ENCODE data around the gene AJM1.

Gene AJM1

GRCh38 chr9:136856541-136857141, 14.4 kb downstream of the AJM1 start:
- Histone ChIP-seq H2BK5ac (ENCODE audit: low read length) (no peak overlapping the region), H2BK120ac (ENCODE audit: low read depth, low read length) (no peak overlapping the region), H2BK15ac (ENCODE audit: low read length) (no peak overlapping the region), H3K9ac (ENCODE audit: low read depth, low read length, poor library complexity) (peak overlapping the region; percentile 72), H3K23ac (ENCODE audit: low read depth, low read length, poor library complexity) (no peak overlapping the region), H3K27me3 (ENCODE audit: control insufficient read depth in 3 of 3, insufficient read depth in 3 of 3, low read depth in 1 of 3, low read length in 3 of 3) (no peaks in the 10 kb centered on the region), H3K9me3 (replicated peaks in 1 of 2; ENCODE audit: control insufficient read depth in 2 of 2, insufficient read depth in 1 of 2, low read depth in 1 of 2, low read length in 2 of 2) (no peaks in the 10 kb centered on the region), H3K4me3 (ENCODE audit: low read length in 2 of 2) (no peak overlapping the region), H3K27ac (replicated peaks; ENCODE audit: low read length) (no peak overlapping the region), H2BK12ac (ENCODE audit: low read length) (no peak overlapping the region), H2AFZ (ENCODE audit: low read length) (no peak overlapping the region), H3K18ac (ENCODE audit: low read length) (no peak overlapping the region), H2AK5ac (ENCODE audit: low read depth, low read length) (no peak overlapping the region), H4K91ac (ENCODE audit: low read depth, low read length, poor library complexity) (no peak overlapping the region), H3K14ac (ENCODE audit: low read length) (peak overlapping the region; percentile 17), H3K4ac (ENCODE audit: low read length) (peak overlapping the region; percentile 23), H3K4me1 (ENCODE audit: control insufficient read depth in 2 of 2, insufficient read depth in 1 of 2, low read depth in 1 of 2, low read length in 2 of 2) (no peaks in the 10 kb centered on the region), H3K4me2 (ENCODE audit: insufficient read depth, low read length, poor library complexity, severe bottlenecking) (no peak overlapping the region), H4K8ac (ENCODE audit: low read depth, low read length) (no peak overlapping the region), H3K79me1 (ENCODE audit: low read depth, low read length) (peaks cover 12% of the 10 kb centered on the region), H3K36me3 (replicated peaks in 1 of 2; ENCODE audit: control insufficient read depth in 2 of 2, insufficient read depth in 2 of 2, low read length in 2 of 2) (peaks cover 14 to 38% of the 10 kb centered on the region in 2 donors)
- no peak for DNase-seq (ENCODE audit: low spot score)
- no CpG with 5 or more reads among the region's 14 CpGs for WGBS, 2 donors (ENCODE audit: extremely low coverage in 2 of 2, insufficient read length in 2 of 2, insufficient replicate concordance in 1 of 2)

GRCh38 chr9:136857166-136857565, 14.9 kb downstream of the AJM1 start:
- DNase-seq (ENCODE audit: low spot score) = no peak
- Histone ChIP-seq H3K79me1 (ENCODE audit: low read depth, low read length) (peaks cover 16% of the 10 kb centered on the region), H4K91ac (ENCODE audit: low read depth, low read length, poor library complexity) (no peak overlapping the region), H3K27ac (replicated peaks; ENCODE audit: low read length) (no peak overlapping the region), H3K4me3 (ENCODE audit: low read length in 2 of 2) (no peak overlapping the region), H3K9me3 (replicated peaks in 1 of 2; ENCODE audit: control insufficient read depth in 2 of 2, insufficient read depth in 1 of 2, low read depth in 1 of 2, low read length in 2 of 2) (no peaks in the 10 kb centered on the region), H3K23ac (ENCODE audit: low read depth, low read length, poor library complexity) (no peak overlapping the region), H2BK12ac (ENCODE audit: low read length) (no peak overlapping the region), H3K4ac (ENCODE audit: low read length) (no peak overlapping the region), H2BK5ac (ENCODE audit: low read length) (no peak overlapping the region), H3K4me1 (ENCODE audit: control insufficient read depth in 2 of 2, insufficient read depth in 1 of 2, low read depth in 1 of 2, low read length in 2 of 2) (no peaks in the 10 kb centered on the region), H3K9ac (ENCODE audit: low read depth, low read length, poor library complexity) (peak overlapping the region; percentile 72), H2BK120ac (ENCODE audit: low read depth, low read length) (no peak overlapping the region), H3K18ac (ENCODE audit: low read length) (no peak overlapping the region), H2AFZ (ENCODE audit: low read length) (no peak overlapping the region), H3K4me2 (ENCODE audit: insufficient read depth, low read length, poor library complexity, severe bottlenecking) (no peak overlapping the region), H2AK5ac (ENCODE audit: low read depth, low read length) (no peak overlapping the region), H3K27me3 (ENCODE audit: control insufficient read depth in 3 of 3, insufficient read depth in 3 of 3, low read depth in 1 of 3, low read length in 3 of 3) (no peaks in the 10 kb centered on the region), H3K36me3 (replicated peaks in 1 of 2; ENCODE audit: control insufficient read depth in 2 of 2, insufficient read depth in 2 of 2, low read length in 2 of 2) (peaks cover 18 to 38% of the 10 kb centered on the region in 2 donors), H3K14ac (ENCODE audit: low read length) (peak overlapping the region; percentile 17), H2BK15ac (ENCODE audit: low read length) (no peak overlapping the region), H4K8ac (ENCODE audit: low read depth, low read length) (no peak overlapping the region)
- WGBS, 2 donors (ENCODE audit: extremely low coverage in 2 of 2, insufficient read length in 2 of 2, insufficient replicate concordance in 1 of 2) = no CpG with 5 or more reads among the region's 19 CpGs

GRCh38 chr9:136857581-136858412, 15.5 kb downstream of the AJM1 start:
- H2BK15ac ChIP-seq (ENCODE audit: low read length) = no peak overlapping the region
- H3K4me2 ChIP-seq (ENCODE audit: insufficient read depth, low read length, poor library complexity, severe bottlenecking) = no peak overlapping the region
- no CpG with 5 or more reads among the region's 29 CpGs for WGBS, 2 donors (ENCODE audit: extremely low coverage in 2 of 2, insufficient read length in 2 of 2, insufficient replicate concordance in 1 of 2)
- H2BK120ac ChIP-seq (ENCODE audit: low read depth, low read length) = no peak overlapping the region
- no peak overlapping the region for H3K14ac ChIP-seq (ENCODE audit: low read length)
- peaks cover 24 to 41% of the 10 kb centered on the region in 2 donors for H3K36me3 ChIP-seq (replicated peaks in 1 of 2; ENCODE audit: control insufficient read depth in 2 of 2, insufficient read depth in 2 of 2, low read length in 2 of 2)
- H3K9ac ChIP-seq (ENCODE audit: low read depth, low read length, poor library complexity) = no peak overlapping the region
- H2BK5ac ChIP-seq (ENCODE audit: low read length) = peak overlapping the region; percentile 93
- peak overlapping the region; percentile 48 for H4K8ac ChIP-seq (ENCODE audit: low read depth, low read length)
- H2AFZ ChIP-seq (ENCODE audit: low read length) = no peak overlapping the region
- peak overlapping the region; percentile 96 for H3K23ac ChIP-seq (ENCODE audit: low read depth, low read length, poor library complexity)
- H3K4me1 ChIP-seq (ENCODE audit: control insufficient read depth in 2 of 2, insufficient read depth in 1 of 2, low read depth in 1 of 2, low read length in 2 of 2) = no peaks in the 10 kb centered on the region
- peaks cover 19% of the 10 kb centered on the region for H3K79me1 ChIP-seq (ENCODE audit: low read depth, low read length)
- no peaks in the 10 kb centered on the region for H3K9me3 ChIP-seq (replicated peaks in 1 of 2; ENCODE audit: control insufficient read depth in 2 of 2, insufficient read depth in 1 of 2, low read depth in 1 of 2, low read length in 2 of 2)
- DNase-seq (ENCODE audit: low spot score) = no peak
- H3K4me3 ChIP-seq (ENCODE audit: low read length in 2 of 2) = no peak overlapping the region
- no peaks in the 10 kb centered on the region for H3K27me3 ChIP-seq (ENCODE audit: control insufficient read depth in 3 of 3, insufficient read depth in 3 of 3, low read depth in 1 of 3, low read length in 3 of 3)
- no peak overlapping the region for H2AK5ac ChIP-seq (ENCODE audit: low read depth, low read length)
- H3K18ac ChIP-seq (ENCODE audit: low read length) = no peak overlapping the region
- H2BK12ac ChIP-seq (ENCODE audit: low read length) = no peak overlapping the region
- no peak overlapping the region for H3K27ac ChIP-seq (replicated peaks; ENCODE audit: low read length)
- peak overlapping the region; percentile 79 for H4K91ac ChIP-seq (ENCODE audit: low read depth, low read length, poor library complexity)
- H3K4ac ChIP-seq (ENCODE audit: low read length) = no peak overlapping the region

- H3K14ac ChIP-seq (ENCODE audit: low read length) = no peak overlapping the region
- no peak overlapping the region for H2AFZ ChIP-seq (ENCODE audit: low read length)
- no peak overlapping the region for H2AK5ac ChIP-seq (ENCODE audit: low read depth, low read length)
- peaks cover 31 to 47% of the 10 kb centered on the region in 2 donors for H3K36me3 ChIP-seq (replicated peaks in 1 of 2; ENCODE audit: control insufficient read depth in 2 of 2, insufficient read depth in 2 of 2, low read length in 2 of 2)
- H3K79me1 ChIP-seq (ENCODE audit: low read depth, low read length) = peaks cover 24% of the 10 kb centered on the region
- no peak overlapping the region for H2BK15ac ChIP-seq (ENCODE audit: low read length)
- no peak overlapping the region for H3K4ac ChIP-seq (ENCODE audit: low read length)
- peak overlapping the region; percentile 93 for H2BK5ac ChIP-seq (ENCODE audit: low read length)
- peak overlapping the region; percentile 20 for H3K23ac ChIP-seq (ENCODE audit: low read depth, low read length, poor library complexity)
- H2BK120ac ChIP-seq (ENCODE audit: low read depth, low read length) = no peak overlapping the region
- no peaks in the 10 kb centered on the region for H3K4me1 ChIP-seq (ENCODE audit: control insufficient read depth in 2 of 2, insufficient read depth in 1 of 2, low read depth in 1 of 2, low read length in 2 of 2)
- no peak overlapping the region for H3K9ac ChIP-seq (ENCODE audit: low read depth, low read length, poor library complexity)
- no peak overlapping the region for H4K91ac ChIP-seq (ENCODE audit: low read depth, low read length, poor library complexity)
- no peak overlapping the region for H3K4me3 ChIP-seq (ENCODE audit: low read length in 2 of 2)
- no peak overlapping the region for H3K18ac ChIP-seq (ENCODE audit: low read length)
- no peak overlapping the region for H4K8ac ChIP-seq (ENCODE audit: low read depth, low read length)
- H3K9me3 ChIP-seq (replicated peaks in 1 of 2; ENCODE audit: control insufficient read depth in 2 of 2, insufficient read depth in 1 of 2, low read depth in 1 of 2, low read length in 2 of 2) = no peaks in the 10 kb centered on the region
- no peak for DNase-seq (ENCODE audit: low spot score)
- WGBS, 2 donors (ENCODE audit: extremely low coverage in 2 of 2, insufficient read length in 2 of 2, insufficient replicate concordance in 1 of 2) = no CpG with 5 or more reads among the region's 15 CpGs
- H3K4me2 ChIP-seq (ENCODE audit: insufficient read depth, low read length, poor library complexity, severe bottlenecking) = no peak overlapping the region
- H3K27me3 ChIP-seq (ENCODE audit: control insufficient read depth in 3 of 3, insufficient read depth in 3 of 3, low read depth in 1 of 3, low read length in 3 of 3) = no peaks in the 10 kb centered on the region
- H3K27ac ChIP-seq (replicated peaks; ENCODE audit: low read length) = no peak overlapping the region
- H2BK12ac ChIP-seq (ENCODE audit: low read length) = no peak overlapping the region
These were observed 16.2 kb downstream of the AJM1 start for GRCh38 chr9:136858452-136858843.

Measured in neuronal stem cell (in vitro differentiated cells).